NCI-H2171 (cell line): ENCODE data around the gene HNF1A.

ENCODE experiments used
- DNase-seq: peaks from one replicate; lab custom pipeline; 2025; lab: John Stamatoyannopoulos, UW

Gene HNF1A

DNA sequence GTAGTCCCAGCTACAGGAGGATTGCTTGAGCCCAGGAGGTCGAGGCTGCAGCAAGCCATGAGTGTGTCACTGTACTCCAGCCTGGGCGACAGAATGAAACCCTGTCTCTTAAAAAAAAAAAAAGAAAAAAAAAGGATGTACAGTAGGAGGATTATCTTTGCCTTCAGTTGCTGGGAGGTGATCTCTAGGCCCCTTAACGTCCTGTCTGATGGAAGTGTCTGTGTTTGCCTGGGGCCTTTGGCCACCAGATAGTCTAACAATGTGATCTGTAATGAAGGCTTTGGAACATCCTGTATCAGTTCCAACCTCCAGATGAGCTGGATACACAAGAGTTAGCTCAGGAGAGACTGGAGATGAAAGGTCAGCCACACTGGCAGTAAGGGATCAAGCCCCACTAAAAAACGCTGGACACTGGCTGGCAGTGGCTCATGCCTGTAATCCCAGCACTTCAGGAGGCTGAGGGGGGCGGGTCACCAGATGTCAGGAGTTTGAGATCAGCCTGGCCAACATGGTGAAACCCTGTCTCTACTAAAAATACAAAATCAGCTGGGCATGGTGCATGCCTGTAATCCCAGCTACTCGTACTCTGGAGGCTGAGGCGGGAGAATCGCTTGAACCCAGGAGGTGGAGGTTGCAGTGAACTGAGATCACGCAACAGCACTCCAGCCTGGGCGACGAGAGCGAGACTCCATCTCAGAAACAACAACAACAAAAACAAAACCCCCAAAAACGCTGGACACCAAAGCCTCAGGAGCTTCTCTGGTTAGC is 19.0 kb upstream of the HNF1A start:
- no peak for DNase-seq

- DNase-seq = no peak
Observed at GRCh38 chr12:120960657-120961056, 17.7 kb upstream of the HNF1A start.

GRCh38 chr12:120961604-120962531 is 16.5 kb upstream of the HNF1A start:
- no peak for DNase-seq

GRCh38 chr12:120962532-120963020 is 15.8 kb upstream of the HNF1A start:
- DNase-seq = no peak

- DNase-seq = no peak
Observed at GRCh38 chr12:120964298-120964697, 14.0 kb upstream of the HNF1A start.

- DNase-seq = no peak
Observed at GRCh38 chr12:120965534-120966091, 12.7 kb upstream of the HNF1A start.

- DNase-seq = no peak
Observed at GRCh38 chr12:120970310-120970709, 8.0 kb upstream of the HNF1A start.

DNA sequence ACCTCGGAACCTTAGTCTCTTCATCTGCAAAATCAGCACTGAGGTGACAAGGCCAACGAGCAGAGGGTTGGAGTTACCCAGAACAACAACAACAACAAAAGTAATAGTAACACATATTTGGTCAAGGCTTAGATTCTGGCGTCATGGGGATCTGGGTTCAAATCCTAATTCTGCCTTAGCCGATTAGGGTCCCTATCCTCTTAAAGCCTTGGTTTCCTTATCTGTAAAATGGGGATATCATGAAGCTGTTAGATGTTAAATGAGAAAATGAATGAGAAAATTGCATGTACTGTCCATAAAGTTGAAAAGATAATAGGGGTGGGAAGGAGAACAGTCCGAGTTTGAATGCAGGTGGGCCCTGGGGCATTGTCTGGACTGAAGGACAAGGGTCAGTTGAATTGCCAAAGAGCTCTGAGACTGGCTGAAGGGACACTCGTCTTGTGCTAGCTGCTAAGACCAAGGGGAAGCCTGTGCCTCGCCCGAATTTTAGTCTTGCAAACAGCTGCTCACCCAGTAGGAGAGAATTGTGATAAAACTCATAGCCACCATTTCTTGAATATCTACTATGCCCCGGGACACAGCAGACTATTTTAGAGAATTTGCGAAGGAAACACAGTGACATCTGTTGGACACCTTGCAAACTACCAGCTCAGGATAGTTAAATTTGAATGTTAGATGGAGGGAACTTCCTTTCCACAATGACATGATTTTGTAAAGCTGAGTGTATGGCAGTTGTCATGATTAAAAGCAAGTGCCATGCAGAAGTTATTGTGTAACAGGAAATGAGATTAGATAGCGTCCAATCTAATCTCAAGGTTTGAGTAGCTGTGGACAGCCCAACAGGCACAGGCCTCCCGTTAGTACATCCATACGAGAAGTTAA is 6.8 kb upstream of the HNF1A start:
- peak; percentile 14 for DNase-seq

DNA sequence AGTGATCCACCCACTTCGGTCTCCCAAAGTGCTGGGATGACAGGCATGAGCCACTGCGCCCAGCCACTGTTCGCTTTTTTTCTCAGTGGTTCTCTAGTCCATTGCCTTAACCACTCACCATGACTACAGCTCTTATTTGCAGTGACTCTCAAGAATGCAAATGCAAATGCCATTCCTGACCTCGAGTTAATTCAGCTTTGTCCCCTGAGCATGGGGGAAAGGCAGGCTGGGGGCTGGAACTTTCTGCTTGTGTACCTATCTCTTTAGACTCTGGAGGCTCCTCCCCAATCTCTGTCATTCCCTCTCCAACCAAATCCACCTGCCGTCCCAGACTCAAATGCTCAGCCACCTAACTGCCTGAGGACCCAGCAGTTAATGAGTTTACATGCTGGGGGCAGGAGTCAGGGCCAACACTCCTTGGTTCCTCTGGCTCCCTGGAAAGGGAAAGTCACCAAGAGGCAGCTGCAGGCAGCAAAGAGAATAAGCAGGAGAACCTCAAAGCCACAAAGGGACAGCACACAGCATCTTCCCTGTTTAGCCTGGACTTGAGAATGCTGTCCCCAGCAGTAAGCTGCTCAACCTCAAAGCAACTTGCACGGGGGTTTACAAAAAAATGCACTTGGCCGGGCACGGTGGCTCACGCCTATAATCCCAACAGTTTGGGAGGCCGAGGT is 5.3 kb upstream of the HNF1A start:
- no peak for DNase-seq

GRCh38 chr12:120977531-120978295 is 630 bp upstream of the HNF1A start:
- DNase-seq = no peak

GRCh38 chr12:120979220-120979861 is 998 bp downstream of the HNF1A start:
- DNase-seq = no peak

- no peak for DNase-seq
Observed at GRCh38 chr12:120979862-120980696, 1.7 kb downstream of the HNF1A start.

- DNase-seq = no peak
Observed at GRCh38 chr12:120980800-120981368, 2.5 kb downstream of the HNF1A start.

DNA sequence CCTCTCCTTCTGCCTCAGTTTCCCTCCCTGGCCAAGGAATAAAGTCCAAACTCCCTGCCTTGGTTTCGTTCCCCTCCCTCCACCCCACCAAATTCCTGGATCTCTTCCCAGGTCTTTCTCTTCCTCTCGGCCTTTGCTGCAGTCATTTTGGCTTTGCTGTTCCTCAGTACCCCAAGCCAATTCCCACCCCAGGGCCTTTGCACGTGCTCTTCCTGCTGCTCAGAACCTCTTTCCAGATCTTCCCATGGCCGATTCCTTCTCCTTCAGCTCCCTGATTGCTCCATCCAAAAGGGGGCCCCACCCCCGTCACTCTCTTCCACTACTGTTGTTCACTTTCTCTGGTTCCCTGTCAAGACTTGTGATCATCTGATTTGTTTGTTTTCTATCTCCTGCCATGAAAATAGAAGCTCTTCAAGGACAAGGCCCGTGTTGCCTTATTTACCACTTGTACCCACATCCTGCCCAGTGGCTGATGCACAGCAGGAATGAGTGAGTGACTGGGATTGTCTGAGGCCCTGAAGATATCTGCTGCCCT is 3.1 kb downstream of the HNF1A start:
- no peak for DNase-seq

DNA sequence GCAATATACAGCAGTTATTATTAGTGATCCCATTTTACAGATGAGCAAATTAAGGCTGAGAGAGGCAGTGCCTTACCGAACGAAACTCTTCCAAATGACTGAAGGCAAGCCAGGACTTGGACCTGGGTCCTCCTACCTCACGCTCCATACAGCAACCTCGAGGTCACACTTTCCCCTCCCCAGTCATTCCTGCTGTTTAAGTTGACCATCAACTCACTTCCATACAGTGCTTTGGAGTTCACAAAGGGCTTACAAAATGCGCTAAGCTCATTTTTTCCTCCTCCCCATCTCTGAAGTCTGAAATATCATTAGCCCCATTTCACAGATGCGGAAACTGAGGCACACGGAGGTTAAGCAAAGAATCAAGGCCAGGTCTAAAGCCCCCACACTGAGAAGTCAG is 4.3 kb downstream of the HNF1A start:
- no peak for DNase-seq

- DNase-seq = no peak
Observed at GRCh38 chr12:120983759-120984158, 5.4 kb downstream of the HNF1A start.

GRCh38 chr12:120984351-120984898 is 6.1 kb downstream of the HNF1A start:
- DNase-seq = no peak

GRCh38 chr12:120988234-120988633 is 9.9 kb downstream of the HNF1A start:
- no peak for DNase-seq
